Epithelial cell of proximal tubule (primary cell): ENCODE data around the gene NRP2. TPM values are rescaled to one million over a fixed set of nuclear protein-coding genes. Genes with fewer than 3 reads are reported as not detected.

ENCODE experiments used
- DNase-seq: peaks from one replicate; pipeline ENCODE4 v3.0.0-alpha.2; 2011; ENCODE audit warnings: low read depth
- H3K4me3 ChIP-seq: 2 replicates; pipeline ENCODE4 v1.5.1; 2011; ENCODE audit warnings: low read depth, mild to moderate bottlenecking, low read length
- total RNA-seq: library from RNA; depleted of rRNA; stranded (reverse); fragments of >200 nt; gene quantifications from 2 replicates; pipeline ENCODE4 v1.2.3, GENCODE V29; 2015
- TF ChIP-seq, protein P1 (sequence below): conservative IDR thresholded peaks from 2 replicates; pipeline ENCODE4 v1.5.1; 2012; ENCODE audit warnings: low read depth, mild to moderate bottlenecking, low read length

Gene NRP2
- total RNA-seq, 1 donor from 2014 or later = 36.5 TPM

DNA sequence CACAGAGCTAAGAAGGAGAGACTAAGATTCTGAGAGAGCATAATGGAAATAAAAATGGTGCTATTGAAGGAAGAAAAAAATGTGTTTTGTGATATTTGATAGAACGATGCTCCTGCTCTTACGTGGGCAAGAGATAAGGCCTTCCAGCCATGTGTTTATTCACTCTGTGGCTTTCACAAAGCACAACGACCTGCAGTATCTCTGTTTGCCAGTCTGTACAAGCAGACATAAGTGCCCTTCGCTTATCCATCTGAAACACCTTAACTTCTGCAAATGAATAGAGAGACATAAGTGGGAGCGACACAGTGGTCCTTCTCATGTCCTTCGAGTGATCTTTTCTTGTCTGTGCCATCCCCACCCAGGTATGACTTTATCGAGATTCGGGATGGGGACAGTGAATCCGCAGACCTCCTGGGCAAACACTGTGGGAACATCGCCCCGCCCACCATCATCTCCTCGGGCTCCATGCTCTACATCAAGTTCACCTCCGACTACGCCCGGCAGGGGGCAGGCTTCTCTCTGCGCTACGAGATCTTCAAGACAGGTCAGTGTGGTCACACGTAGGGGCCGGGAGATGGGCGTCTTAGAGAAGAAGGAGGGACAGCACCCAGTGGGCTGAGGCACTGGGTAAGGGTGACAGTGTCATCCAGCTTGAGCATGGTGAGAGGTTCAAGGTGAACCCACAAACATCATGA is 33.7 kb downstream of the NRP2 start:
- DNase-seq = no peak
- H3K4me3 ChIP-seq = no peak overlapping the region
- TF ChIP-seq, protein P1, sequence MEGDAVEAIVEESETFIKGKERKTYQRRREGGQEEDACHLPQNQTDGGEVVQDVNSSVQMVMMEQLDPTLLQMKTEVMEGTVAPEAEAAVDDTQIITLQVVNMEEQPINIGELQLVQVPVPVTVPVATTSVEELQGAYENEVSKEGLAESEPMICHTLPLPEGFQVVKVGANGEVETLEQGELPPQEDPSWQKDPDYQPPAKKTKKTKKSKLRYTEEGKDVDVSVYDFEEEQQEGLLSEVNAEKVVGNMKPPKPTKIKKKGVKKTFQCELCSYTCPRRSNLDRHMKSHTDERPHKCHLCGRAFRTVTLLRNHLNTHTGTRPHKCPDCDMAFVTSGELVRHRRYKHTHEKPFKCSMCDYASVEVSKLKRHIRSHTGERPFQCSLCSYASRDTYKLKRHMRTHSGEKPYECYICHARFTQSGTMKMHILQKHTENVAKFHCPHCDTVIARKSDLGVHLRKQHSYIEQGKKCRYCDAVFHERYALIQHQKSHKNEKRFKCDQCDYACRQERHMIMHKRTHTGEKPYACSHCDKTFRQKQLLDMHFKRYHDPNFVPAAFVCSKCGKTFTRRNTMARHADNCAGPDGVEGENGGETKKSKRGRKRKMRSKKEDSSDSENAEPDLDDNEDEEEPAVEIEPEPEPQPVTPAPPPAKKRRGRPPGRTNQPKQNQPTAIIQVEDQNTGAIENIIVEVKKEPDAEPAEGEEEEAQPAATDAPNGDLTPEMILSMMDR = peak; percentile 39

DNA sequence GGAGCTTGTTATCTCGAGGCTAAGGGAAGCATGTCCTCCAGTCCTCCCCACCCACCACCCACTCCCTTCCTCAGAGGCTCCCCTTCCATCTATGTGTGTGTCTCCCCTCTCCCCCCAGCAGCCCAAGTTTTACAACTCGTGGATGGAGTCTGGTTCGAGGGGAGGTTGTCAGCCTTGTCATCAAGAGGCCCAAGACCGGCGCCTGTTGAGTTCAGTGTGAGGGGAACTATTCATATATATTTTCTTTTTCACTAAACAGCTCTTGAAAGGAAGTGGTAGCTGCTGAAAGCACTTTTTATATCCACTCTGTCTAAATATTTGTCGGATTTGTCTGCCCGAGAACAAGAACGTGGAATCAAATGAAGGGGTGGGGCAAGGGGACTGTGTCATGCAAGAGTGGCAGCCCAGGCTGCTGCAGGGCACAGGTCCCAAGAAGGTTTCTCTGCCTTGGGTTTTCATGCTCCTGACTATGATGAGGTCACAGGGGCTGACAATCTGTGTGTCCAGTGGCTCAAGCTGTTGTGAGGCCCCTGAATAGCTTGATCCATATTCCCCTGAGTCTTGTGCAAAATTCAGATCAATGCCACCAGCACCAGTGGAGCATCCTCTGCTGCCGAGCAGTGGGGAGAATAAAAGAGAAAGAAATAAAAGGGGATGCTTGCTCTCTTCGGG is 35.0 kb downstream of the NRP2 start:
- no peak overlapping the region for H3K4me3 ChIP-seq
- no peak for DNase-seq
- TF ChIP-seq, protein P1 = no peak

DNA sequence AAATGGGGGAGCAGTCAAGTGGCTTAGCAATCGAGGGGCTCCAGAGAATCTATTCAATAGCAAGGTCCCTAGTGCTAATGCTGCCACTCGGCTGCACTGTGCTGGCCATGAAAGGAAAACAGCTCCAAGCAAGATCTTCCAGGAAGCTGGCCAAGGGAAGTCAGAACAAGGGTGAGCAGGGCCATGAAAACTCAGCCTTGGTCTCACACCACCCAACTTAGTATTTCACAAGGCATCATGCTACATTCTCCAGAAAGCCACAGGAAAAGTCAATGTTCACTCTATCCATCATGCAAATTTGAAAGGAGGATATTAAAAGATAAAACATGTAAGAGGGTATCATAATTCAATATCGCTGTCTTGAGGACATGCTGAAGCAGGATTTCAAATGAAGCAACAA is 35.7 kb downstream of the NRP2 start:
- TF ChIP-seq, protein P1 = no peak
- no peak overlapping the region for H3K4me3 ChIP-seq
- no peak for DNase-seq

DNA sequence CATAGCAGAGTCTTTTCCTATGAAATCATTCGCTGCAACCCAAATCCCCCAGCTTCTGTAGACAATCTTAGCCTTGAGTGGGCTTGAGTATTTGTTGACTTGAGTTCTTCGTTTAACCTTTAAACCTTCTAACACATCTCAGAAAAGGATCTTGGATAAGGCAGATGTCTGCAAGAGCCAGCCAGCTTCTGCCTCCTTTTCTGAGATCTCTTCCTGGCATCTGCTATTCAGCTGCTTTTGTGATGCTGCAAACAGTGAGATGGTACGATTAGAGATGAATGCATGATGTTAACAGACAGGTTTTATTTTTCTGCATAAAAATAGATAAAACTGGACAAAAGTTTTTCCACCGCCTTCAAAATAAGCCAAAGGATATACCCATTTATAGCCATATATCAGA is 37.5 kb downstream of the NRP2 start:
- TF ChIP-seq, protein P1 = no peak
- no peak for DNase-seq
- H3K4me3 ChIP-seq = no peak overlapping the region

DNA sequence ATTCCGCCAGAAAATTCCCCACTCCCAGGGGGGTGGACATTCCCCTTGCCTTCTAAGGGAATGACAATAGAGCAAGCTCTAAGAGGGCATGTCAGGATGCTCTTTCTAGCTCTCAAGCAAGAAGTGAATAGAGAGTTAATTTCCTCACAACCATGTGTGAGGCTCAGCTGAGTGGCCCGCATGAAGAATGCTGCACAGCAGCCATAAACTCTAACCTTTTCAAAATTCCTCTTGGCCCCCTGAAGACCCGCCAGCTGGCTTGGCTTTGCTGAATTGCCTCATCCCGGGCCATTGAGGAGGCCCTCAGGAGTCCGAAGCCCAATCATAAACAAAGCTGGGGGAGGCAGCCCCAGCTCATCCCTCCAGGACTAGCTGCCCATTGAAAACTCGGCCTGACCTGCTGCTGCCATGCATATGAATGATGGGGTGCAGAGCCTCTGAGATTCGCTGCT is 38.2 kb downstream of the NRP2 start:
- H3K4me3 ChIP-seq = no peak overlapping the region
- DNase-seq = no peak
- TF ChIP-seq, protein P1 = no peak

DNA sequence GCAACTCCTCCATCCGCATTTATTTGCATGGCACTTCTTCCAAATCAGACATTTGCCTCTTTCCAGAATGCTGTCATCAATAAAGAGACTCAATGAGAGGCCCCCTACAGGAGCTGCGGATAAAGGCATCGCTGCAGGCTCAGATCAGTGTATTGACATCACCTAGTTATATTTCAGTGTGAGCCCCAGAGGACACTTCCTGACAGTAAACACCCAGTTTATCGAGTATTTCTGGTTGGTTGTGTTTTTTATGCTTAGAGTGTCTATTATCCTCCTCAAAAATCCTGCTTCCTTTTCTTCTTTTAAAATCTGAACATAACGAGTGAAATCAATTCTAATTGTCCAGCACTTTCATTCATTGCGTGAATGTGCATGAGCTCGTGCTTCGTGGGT is 38.8 kb downstream of the NRP2 start:
- DNase-seq = no peak
- TF ChIP-seq, protein P1 = peak; percentile 50
- no peak overlapping the region for H3K4me3 ChIP-seq

DNA sequence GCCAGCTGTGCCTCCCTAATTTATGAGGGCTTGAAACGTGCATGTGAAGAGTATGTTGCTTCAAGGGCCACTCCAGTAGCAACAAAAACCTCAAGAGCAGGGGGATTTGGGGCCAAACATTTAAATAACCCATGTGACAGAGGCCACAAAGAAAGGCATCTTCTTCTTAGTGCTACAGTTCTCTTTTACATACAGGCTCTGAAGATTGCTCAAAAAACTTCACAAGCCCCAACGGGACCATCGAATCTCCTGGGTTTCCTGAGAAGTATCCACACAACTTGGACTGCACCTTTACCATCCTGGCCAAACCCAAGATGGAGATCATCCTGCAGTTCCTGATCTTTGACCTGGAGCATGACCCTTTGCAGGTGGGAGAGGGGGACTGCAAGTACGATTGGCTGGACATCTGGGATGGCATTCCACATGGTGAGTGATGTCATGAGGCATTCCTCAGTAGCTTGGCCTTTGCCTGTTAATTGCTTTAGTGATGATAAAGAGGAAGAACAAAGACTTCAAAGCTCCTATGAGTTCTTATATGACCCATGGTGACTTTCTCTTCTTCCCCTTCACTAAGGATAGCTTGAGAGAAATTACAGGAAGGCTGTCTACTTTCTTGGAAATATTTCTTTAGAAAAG is 40.1 kb downstream of the NRP2 start:
- no peak for DNase-seq
- H3K4me3 ChIP-seq = no peak overlapping the region
- TF ChIP-seq, protein P1 = no peak
